Esophagus mucosa (tissue), 1 donor: ENCODE data around the gene SMIM20. TPM values are rescaled to one million over a fixed set of nuclear protein-coding genes. Genes with fewer than 3 reads are reported as not detected.
A peak's percentile ranks its signal among the peaks of the same experiment; 100 is the strongest.
"Not testable (repeated sequence)": the region's sequence is repeated elsewhere in the genome, so short reads cannot be mapped to it uniquely, and the experiment has no call there.

Experiments used
- ATAC-seq: fragments of 200-7000 bp; cut with Tn5 transposase; one replicate; pipeline ENCODE4 v1.9.1; 2020
- total RNA-seq: library from RNA; stranded (reverse); gene quantifications from one replicate; pipeline ENCODE4 v1.2.4, GENCODE V29; 2023
- donor health status: DM: yes; HTN: yes; CAD: no.

The SMIM20 gene
- total RNA-seq, result 14.8 TPM

DNA sequence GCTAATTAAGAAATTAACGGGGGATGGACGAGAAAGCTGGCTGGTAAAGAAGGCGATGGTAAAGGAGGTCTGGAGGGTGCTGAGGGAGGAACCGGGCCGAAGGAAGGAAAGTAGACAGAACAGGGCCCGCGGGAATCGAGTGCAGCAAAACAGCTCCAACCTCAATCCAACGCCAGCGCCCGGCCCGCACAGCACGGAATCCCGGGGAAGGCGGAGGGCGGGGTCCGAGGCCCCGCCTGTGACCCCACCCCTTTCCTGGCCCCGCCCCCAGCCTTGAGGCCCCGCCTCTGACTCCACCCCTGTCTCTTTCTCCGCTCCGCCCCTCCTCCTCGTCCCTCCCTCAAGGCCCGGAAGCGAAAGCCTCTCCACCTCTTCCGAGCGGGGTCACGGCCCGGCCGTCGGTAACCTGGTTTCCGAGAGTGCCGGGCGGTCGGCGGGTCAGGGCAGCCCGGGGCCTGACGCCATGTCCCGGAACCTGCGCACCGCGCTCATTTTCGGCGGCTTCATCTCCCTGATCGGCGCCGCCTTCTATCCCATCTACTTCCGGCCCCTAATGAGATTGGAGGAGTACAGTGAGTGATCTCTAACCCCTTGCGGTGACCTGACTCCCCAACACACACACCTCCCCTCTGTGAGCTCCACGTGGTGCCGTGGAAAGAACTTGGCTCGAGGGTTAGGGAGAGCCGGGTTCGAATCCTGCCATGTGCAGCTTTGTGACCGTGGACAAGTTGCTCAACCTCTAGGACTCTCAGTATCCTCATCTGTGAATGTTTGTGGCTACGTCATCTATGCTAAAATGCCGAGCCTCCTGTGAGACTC is at the start of gene SMIM20:
TSS of gene SMIM20 (plus strand) at position 370 of the 819 bp plus-strand sequence. CDS start at position 464, 94 bp downstream.
- peak; percentile 100 for ATAC-seq

DNA sequence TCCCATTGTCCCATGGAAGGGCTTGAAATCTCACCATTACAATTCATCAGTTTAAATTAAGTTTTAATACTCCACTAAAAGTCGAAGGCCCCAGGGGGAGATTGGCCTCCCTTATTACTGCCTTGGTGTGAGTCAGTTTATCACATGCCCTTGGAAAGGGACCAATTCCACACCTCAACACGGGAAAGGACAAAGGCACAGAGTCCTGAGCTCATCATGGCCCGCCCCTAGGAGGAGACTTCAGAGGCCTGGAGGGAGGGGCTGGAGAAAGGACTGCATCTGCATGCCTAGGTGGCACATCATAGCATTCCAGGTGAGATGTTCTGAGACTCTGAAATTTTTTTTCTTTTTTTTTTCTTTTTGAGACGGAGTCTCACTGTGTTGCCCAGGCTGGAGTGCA is 48.4 kb upstream of the SMIM20 start:
- ATAC-seq, result peak; percentile 97

DNA sequence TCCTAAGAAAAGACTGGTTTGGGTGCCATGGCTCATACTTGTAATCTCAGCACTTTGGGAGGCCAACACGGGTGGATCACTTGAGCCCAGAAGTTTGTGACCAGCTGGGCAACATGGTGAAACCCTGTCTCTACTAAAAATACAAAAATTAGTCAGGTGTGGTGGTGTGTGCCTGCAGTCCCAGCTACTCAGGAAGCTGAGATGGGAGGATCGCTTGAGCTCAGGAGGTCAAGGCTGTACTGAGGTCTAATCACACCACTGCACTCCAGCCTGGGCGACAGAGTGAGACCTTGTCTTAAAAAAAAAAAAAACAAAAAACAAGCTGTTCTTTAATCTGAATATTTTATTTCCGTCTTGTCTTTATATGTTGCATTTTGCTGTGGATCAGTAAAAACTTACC is 47.6 kb upstream of the SMIM20 start:
- ATAC-seq, result not testable (repeated sequence)

DNA sequence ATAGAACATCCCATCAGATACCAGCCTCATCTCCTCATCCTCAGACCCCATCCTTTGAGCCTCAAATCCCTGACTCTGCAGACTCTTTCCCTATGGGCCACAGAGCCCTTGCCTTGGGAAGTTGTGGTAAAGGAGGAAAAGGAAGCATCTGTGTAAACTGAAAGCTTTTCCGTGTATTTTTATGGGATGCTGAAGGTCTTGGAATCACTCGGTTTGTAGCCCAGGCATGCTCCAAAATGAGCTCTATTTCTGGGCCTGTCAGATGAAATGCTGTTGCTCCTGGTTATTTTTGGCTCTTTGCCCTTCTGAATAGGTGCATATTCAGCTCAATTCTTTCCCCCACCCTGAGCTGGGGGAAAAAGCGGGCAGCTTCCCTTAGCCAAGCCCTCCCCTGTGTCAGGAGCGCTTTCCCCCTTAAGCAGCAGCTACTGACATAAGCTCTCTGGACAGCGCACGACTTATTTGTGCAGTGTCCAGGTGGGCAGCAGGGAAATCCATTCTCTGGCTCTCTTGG is 46.2 kb upstream of the SMIM20 start:
- no peak for ATAC-seq

DNA sequence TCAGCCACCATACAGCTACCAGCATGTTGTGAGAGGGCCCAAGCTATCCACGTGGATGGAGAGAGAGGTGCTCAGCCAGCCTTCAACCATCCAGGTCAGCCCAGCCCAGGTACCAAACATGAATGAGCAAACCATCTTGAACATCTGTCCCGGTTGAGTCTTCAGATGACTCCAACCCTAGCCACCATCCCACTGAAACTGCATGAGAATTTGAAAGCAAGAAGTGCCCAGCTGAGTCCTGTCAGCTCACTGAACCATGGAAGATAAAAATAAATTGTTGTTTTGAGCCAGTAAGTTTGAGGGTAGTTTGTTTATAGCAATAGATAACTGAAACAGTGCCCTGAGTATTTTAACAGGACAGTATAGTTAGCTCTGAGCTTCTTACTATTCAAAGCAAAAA is 43.9 kb upstream of the SMIM20 start:
- no peak for ATAC-seq

DNA sequence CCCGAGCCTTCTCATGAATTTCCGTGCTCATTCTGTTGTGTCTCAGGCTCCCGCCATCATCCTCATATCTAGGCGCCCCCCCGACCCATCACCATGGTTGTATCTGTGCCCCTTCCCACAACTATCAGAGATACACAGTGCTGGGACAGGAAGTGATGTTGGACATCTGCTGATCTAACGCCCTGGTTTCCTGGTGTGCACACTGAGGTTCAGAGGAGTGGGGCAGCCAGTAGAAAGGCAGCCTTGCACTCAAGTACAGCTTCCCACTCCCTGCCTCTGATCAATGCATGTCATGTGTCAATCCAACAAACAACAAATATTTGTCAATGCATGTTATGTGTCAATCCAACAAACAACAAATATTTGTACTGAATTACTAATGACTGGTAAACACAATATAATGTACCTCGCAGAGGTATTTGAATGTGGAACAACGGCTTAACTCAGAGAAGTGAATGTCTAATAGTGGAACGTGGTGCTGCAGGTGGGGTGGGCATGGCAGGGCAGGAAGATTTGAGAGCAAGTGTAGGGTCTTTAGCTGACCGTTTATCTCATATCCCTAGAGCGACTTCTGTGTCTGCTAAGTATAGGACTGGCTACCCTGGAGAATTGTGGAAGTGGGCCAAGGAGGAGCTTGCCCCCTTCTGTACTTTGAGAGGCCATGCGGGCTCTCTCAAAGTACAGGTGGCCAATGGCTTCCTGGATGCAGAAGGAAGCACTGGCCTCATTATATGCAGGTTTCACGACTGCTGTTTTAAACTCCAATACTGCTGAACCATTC is 41.0 kb upstream of the SMIM20 start:
- no peak for ATAC-seq

DNA sequence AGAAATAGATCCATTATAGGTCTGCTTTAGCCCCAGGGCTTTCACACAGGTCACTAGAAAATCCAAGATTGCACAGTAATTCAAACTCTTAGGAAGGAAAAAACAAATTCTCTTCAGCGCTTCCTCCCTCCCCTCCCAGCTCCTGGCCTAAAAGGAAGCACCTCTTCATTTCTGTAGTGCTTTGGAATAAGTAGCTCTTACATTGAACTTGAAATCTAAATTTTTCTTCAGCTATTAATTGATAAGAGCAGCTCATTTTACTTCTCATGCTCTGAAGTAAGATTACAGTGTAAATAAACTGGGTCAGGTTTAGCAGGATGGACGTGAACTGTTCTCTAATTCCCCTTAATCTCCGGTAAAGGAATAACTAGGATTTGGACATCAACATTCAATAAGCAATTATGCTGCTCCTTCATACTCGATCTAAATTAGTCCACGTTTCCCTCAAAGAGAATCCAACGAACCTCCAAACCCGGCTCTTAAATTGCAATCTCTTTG is 40.3 kb upstream of the SMIM20 start:
- ATAC-seq, result no peak

DNA sequence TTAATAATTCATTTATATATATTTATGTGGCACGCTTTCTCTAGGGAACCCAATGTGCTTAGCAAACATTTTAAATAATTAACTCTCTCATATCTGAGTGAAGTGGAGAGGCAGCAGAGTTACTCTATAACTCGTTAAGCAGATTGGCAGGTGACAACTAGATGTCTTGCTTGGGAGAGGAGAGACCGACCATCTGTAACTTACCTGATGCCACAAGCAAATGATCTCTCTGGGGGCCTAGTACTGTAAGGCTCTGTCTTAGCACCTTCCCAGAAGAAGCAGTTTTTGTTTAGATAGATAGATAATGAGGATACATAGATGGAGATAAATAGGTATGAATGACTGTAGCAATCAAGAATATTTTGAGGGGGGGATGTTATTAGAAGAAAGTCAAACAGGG is 39.4 kb upstream of the SMIM20 start:
- no peak for ATAC-seq

DNA sequence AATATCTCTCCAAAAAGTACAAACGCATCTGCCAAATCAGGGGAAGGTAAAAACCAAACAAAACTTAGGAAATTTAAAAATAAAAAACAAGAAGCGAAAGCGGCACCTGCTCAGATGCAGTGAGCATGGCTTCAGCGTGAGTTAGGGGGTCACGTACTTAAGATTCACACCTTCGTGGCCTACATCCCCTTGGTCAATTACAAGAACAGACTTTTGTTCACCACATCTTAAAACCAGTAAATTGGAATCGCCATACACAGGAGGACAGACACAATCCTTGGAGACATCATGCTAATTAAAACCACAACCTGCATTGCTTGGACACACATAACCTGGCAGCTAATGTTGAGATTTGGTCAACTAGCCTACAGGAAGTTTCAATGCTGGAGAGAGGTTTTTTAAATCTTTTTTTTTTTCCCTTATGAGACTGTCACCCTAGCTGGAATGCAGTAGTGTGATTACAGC is 38.7 kb upstream of the SMIM20 start:
- peak; percentile 21 for ATAC-seq

DNA sequence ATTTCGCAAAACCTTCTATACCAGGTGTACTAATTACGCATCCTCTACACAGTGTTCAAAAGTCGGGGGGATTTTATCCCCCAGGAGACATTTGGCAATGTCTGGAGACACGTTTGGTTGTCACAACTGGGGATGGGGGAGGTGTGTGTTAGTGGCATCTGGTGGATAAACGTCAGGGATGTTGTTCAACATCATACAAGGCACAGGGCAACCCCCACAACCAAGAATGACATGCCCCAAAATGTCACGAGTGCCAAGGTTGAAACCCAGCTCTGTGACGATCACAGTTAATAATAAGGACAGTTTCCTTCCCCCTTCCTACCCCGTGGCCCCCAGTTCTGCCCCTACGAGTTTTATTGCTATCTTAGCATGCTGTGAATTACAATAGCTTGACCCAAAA is 35.3 kb upstream of the SMIM20 start:
- no peak for ATAC-seq

DNA sequence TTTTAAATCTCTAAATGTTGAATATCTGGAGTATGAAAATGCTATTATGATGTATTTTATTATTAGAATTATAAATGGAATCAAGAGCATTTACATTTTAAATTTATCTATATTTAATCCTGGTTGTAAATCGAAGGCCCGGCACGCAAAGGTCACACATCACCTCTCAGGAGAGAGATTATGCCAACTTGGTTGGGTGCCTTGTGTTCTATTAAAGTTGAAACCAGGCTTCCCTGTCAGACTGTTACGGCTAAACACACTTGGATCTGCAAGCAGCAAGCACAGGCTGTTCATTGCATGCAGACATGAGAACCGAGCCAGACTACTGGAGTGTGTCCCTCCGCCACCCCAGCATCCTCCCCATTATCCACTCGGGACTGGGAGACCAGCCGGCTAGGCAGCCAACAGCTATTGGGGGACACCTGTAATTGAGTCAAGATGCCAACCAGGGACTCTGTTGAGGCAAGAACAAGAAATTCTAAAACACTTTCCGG is 34.9 kb upstream of the SMIM20 start:
- no peak for ATAC-seq

DNA sequence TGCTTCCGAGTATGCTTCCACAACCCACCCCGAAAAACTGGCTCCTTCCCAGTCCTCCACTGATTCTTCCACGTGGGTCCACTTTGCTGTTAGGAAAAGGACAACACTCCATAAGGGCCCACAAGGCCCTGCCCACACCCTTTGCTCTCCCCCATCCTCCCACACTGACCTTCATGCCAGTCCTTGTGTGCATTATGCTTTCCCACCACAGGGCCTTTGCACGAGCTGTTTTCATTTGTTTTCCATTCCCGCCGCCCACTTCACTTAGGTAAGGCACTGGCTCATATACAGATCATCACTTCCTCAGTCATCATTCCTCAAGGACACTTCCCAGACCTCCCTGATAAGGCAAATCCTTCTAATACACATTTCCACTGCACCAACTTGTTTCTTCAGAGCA is 34.4 kb upstream of the SMIM20 start:
- ATAC-seq, result no peak

DNA sequence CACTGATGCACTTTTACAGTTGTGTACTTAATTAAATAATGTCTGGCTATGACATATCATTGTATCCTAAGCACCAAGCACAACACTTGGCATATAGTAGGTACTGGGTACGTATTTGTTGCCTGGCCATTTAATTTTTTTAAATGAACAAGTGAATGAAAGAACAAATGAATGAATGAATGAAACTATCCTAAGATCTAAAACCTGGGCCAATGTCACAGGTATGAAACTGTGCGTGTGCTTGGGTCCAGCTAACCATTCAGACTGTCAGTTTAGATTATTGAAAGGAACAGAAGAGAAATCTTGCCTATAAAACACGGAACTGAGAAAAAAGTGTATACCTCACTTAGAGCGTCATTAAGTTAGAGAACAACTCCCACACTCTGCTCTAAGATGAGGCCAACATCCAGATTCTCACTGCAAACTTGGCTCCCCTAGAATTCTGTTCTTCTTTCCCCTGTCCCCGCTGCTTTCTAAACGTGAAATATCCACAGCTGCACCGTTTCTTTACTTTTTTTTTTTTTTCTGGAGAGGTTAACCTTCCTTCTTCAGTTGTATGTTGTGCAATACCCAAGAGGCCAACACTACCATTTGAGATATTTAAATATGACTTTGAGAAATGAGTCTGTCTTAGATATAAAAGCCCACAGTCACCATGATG is 33.9 kb upstream of the SMIM20 start:
- no peak for ATAC-seq

DNA sequence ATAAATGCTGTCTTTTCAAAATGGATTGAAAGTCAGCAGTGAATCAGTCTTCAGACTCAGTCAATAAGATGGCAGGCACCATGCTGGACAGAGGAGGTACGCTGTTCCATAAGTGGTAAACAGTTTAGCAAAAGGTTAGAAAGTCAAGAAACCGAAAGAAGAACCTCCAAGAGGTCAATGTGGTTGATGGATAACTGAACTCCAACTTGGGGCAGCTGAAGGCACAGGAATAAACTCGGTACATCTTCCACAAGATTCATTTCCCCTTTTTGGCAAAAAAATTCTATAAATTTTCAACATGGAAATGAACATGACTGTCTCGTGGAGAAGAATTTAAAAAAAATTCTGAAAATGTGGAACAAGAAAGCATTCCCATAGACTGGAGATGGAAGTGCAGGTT is 32.8 kb upstream of the SMIM20 start:
- no peak for ATAC-seq

DNA sequence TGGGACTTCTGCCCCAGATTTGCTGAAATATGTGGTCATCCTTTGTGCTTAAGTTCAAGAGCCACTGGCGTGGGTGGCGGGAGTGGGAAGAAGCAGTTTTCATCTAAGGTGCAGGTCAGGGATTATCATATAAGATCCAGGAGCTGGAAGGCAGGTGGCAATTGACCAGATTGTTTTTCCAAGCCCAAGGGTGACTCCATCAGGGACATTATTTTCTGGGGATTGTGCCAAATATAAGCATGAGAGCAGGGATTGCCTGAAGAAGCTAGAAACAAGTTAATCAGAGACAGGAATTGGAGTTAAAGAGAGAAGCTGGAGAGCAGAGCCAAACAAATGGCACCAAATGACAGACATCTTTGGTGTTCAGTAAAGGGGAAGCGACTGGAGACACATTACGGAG is 31.8 kb upstream of the SMIM20 start:
- ATAC-seq, result no peak

DNA sequence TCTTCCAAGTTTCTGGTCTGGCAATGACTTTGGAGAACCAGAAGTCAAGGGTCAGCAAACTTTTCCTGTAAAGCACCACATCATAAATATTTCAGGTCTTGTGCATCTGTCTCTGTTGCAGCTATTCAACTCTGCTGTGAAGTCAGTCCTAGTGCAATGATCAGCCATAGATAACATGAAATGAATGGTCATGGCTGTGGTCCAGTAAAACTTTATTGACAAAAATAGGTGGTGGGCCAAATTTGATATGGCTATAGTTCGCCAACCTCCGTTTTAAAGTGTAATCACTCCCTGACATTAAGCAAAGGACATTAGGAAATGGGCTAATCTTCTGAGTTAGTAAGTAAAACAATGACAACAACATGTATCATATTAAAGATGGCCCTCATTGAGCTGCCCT is 30.5 kb upstream of the SMIM20 start:
- no peak for ATAC-seq

DNA sequence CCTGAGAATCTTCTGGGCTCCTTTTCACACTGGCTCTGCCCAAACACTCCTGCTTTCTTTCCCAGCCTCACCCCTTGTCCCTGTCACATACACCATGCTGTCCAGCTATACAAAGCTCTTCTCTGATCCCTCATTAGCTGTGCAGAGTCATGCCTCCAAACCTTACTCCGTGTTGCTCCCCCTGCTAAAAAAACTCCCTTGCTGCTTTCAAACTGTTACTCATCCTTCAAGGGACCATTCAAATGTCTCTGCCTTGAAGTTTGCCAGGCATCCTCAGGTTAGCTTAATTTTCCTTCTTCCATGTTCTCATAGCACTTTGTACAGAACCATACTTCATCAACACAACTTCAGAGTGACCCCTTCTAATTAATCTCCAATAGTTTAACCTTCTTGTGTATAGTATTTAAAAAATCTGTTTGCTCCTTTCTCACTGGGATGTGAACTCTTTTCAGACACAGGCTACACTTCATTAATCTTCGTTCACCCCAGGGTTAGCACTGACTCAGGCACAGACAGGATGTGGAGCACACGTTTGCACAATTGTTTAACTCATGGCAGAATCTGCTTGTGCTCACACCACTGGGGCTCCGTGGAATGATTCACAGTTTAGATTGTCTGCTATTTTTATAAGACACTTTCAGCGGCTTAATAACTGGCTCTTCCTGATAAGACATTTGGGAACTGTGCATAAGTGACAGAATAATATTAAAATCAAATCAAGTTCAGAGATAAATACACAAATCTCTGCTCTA is 29.8 kb upstream of the SMIM20 start:
- peak; percentile 68 for ATAC-seq

DNA sequence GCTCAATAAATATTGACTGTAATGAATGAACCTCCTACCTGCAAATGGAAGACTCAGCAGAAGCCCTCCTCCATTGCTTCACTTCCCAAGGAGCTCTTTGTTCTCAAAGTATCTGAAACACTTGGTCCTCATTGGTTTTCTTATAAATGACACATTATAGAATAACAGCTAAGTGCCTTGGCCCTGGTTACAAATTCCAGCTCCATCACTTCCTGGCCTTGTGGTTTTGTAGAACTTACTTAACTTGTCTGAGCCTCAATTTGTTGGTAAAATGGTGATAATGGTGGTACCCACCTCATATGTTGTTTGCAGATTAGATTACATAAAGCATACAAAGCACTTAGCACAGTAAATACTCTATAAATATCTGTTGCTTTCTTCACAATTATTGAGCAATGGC is 25.2 kb upstream of the SMIM20 start:
- no peak for ATAC-seq

DNA sequence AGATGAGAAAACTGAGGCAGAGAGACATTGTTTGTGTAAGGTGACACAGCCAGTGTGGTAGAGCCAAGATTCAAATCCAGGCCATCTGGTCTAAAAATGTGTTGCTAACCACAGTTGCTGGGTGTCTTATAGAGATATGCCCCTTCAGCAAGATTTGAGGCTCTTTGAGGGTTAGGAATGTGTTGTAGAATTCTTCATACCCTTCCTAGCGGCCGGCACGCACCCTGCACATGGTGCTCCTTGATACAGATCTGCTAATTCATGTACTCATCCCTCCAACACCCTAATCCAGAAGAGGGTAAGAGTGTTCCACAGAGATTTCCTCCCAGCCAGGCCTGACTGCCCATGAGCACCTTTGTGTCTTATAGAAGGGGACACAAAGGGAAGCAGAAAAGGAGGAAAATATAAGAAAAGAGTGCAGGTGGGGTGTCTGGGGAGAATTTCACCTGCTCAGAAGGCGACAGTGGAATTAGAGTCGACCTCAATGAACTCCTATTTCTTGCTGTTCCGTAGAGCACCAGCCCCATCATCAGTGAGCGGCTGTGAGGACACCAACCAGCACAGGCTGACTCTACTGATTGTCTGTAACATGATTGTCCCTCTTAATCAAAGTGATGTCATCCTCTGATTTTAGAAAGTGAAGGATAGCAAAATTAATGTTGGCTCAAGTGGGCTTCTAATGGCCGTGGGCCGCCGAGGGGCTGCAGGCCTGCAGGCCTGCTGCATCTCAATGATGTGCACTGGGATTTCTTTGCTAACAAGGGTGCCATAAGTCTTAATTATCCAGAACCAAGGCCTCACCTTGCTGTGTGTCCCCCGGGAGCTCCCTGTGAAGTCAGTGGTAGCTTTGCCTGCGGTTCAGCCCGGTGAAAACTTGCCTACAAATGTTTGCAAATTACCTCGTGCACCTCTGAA is 24.2 kb upstream of the SMIM20 start:
- no peak for ATAC-seq

DNA sequence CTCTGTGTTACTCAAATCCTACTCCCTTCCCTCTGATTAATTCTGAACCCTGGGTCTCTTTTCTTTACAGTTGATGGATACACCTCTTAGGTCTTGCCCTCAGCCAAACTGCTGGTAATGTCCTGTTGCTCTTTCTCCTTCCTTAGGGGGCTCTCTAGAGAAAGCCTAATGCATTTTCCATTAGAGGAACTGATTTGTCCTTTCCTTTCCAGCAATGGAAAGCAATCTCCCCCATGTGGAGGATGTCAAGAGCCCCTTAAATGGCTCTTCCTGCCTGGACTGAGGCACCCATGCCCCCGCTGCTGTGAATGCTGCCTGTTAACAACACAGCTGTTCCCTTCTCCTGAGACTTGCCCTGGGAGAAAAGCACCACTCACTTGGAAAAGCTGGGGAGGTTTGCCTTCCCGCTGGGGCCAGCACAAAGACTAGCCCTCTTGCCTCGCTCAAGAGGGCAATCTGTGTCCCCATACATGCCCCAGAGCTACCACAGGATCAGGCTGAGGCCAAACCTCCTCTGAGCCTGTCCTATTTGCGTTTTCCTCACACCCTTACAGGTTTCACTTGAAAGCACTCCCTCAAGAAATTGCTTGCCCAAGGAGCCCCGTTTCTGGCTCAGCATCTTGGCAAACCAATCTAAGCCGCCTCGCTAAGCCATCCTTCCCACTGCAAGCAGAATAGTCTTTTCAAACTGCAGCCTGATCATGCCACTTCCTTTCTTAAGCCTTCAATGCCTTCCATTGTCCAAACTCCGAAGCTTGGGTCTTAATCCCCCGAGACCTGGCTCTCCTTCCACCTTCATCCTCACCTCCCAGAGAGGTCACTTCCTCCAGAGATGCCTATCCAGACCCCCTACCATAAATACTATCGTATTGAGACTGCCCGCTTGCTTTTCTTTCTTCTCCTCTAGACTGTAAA is 23.2 kb upstream of the SMIM20 start:
- ATAC-seq, result no peak
